ENCODE data around the gene RBMS3. TPM values are rescaled to one million over a fixed set of nuclear protein-coding genes. Genes with fewer than 3 reads are reported as not detected.

The RBMS3 gene
- total RNA-seq, 1 experiment from 2014 or later, result 8.7 TPM

GRCh38 chr3:29503314-29503713, 222.4 kb downstream of the RBMS3 start (continued):
- TF ChIP-seq AR (CRISPR knock-in tag; IDR thresholded peaks at IDR 0.05), result no peak
- no peak for TF ChIP-seq GABPB1 (CRISPR knock-in tag; IDR thresholded peaks at IDR 0.05)
- TF ChIP-seq NR3C1 (CRISPR knock-in tag; conservative IDR thresholded peaks at IDR 0.05; ENCODE audit: low read depth), result no peak
- TF ChIP-seq E2F4 (CRISPR knock-in tag; IDR thresholded peaks at IDR 0.05; ENCODE audit: borderline replicate concordance, low read depth), result no peak
- no peak for TF ChIP-seq ZNF232 (CRISPR knock-in tag; IDR thresholded peaks at IDR 0.05)
- TF ChIP-seq OVOL2 (CRISPR knock-in tag; IDR thresholded peaks at IDR 0.05; ENCODE audit: borderline replicate concordance), result no peak
- TF ChIP-seq ZMAT4 (CRISPR knock-in tag; IDR thresholded peaks at IDR 0.05), result no peak
- TF ChIP-seq ZBTB43 (CRISPR knock-in tag; IDR thresholded peaks at IDR 0.05), result no peak
- no peak for TF ChIP-seq NR2C2 (CRISPR knock-in tag; IDR thresholded peaks at IDR 0.05)

- DNase-seq (ENCODE audit: low spot score), result no peak
- CTCF ChIA-PET, result no interaction called here
- Mint-ChIP-seq H3K4me3 (no peak overlapping the region), H3K4me1 (peaks cover 4% of the 10 kb centered on the region; the same call in 1 of the 2 replicates), H3K27ac (no peak overlapping the region), H3K36me3 (no peaks in the 10 kb centered on the region), H3K27me3 (ENCODE audit: low read depth) (no peaks in the 10 kb centered on the region), H3K9me3 (peaks cover 11% of the 10 kb centered on the region)
- no peak for TF ChIP-seq ERG (CRISPR knock-in tag; IDR thresholded peaks at IDR 0.05)
- TF ChIP-seq ATF2 (CRISPR knock-in tag; IDR thresholded peaks at IDR 0.05; ENCODE audit: borderline replicate concordance, low read depth), result no peak
- TF ChIP-seq PRRX2 (CRISPR knock-in tag; IDR thresholded peaks at IDR 0.05), result no peak
- no peak for TF ChIP-seq EMX1 (CRISPR knock-in tag; IDR thresholded peaks at IDR 0.05)
- no peak for ATAC-seq
- POLR2A ChIA-PET, result no interaction called here
Measured at GRCh38 chr3:29503958-29504357, 223.1 kb downstream of the RBMS3 start.

- peaks cover 2% of the 10 kb centered on the region; the same call in 1 of the 2 replicates for H3K4me1 Mint-ChIP-seq
- no peak for ATAC-seq
- no peak overlapping the region for H3K27ac Mint-ChIP-seq
- no peaks in the 10 kb centered on the region for H3K36me3 Mint-ChIP-seq
- ChIA-PET POLR2A (no interaction called here), CTCF (no interaction called here)
- no peak for DNase-seq (ENCODE audit: low spot score)
- H3K9me3 Mint-ChIP-seq, result peaks cover 11% of the 10 kb centered on the region
- no peaks in the 10 kb centered on the region for H3K27me3 Mint-ChIP-seq (ENCODE audit: low read depth)
- no peak overlapping the region for H3K4me3 Mint-ChIP-seq
- TF ChIP-seq EMX1 (CRISPR knock-in tag; IDR thresholded peaks at IDR 0.05) (no peak), RELA (CRISPR knock-in tag; IDR thresholded peaks at IDR 0.05; ENCODE audit: borderline replicate concordance) (no peak), ZNF263 (CRISPR knock-in tag; IDR thresholded peaks at IDR 0.05; ENCODE audit: low read depth) (no peak), MYBL2 (CRISPR knock-in tag; IDR thresholded peaks at IDR 0.05) (no peak), TCF7 (CRISPR knock-in tag; IDR thresholded peaks at IDR 0.05; ENCODE audit: low read depth) (no peak), JAZF1 (CRISPR knock-in tag; IDR thresholded peaks at IDR 0.05) (no peak), NR1H2 (CRISPR knock-in tag; IDR thresholded peaks at IDR 0.05) (no peak), E2F5 (CRISPR knock-in tag; IDR thresholded peaks at IDR 0.05) (no peak), PRDM15 (CRISPR knock-in tag; IDR thresholded peaks at IDR 0.05) (no peak)
Measured at GRCh38 chr3:29506502-29506901, 225.6 kb downstream of the RBMS3 start.

Data from WTC11 (cell line).